Measurements from ENCODE around the gene PLPP7.
"Not testable (repeated sequence)": the region's sequence is repeated elsewhere in the genome, so short reads cannot be mapped to it uniquely, and the experiment has no call there.

The PLPP7 gene

GRCh38 chr9:131337131-131337848 lies 47.8 kb downstream of the PLPP7 start:
- no peak for DNase-seq

- DNase-seq: not testable (repeated sequence)
Measured at GRCh38 chr9:131339212-131339611, 49.7 kb downstream of the PLPP7 start.

GRCh38 chr9:131344931-131345535 lies 55.5 kb downstream of the PLPP7 start:
- DNase-seq: not testable (repeated sequence)

- no peak for DNase-seq
Measured at GRCh38 chr9:131346559-131346958, 57.0 kb downstream of the PLPP7 start.

- DNase-seq: no peak
Measured at GRCh38 chr9:131347376-131348020, 58.0 kb downstream of the PLPP7 start.

GRCh38 chr9:131348631-131349521 lies 59.4 kb downstream of the PLPP7 start:
- DNase-seq: no peak

- DNase-seq: no peak
Measured at GRCh38 chr9:131349522-131349880, 60.0 kb downstream of the PLPP7 start.

- DNase-seq: peak; percentile 35
Measured at GRCh38 chr9:131349881-131350563, 60.5 kb downstream of the PLPP7 start.

GRCh38 chr9:131356479-131356878 lies 67.0 kb downstream of the PLPP7 start:
- DNase-seq: not testable (repeated sequence)

- no peak for DNase-seq
Measured at GRCh38 chr9:131358556-131358955, 69.0 kb downstream of the PLPP7 start.
